ENCODE data around the gene DLG2.

The DLG2 gene

DNA sequence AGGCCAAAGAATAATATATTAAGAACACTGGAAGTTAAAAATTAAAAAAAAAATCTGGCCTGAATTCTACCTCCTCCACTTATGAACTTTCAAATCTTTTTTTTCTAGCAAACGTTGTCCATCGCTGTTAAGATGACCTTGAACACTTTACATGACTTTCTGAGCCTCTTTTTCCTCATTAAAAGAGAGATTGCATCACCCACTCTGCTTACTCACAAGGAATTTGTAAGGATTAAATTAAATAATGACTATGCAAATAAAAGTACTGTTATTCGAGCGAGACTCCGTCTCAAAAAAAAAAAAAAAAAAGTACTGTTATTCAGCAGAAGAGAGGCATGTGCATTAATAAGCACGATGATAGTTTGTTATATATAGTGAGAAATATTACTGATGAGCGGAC, 2055.8 kb downstream of the DLG2 start:
- DNase-seq: peak; percentile 38

DNA sequence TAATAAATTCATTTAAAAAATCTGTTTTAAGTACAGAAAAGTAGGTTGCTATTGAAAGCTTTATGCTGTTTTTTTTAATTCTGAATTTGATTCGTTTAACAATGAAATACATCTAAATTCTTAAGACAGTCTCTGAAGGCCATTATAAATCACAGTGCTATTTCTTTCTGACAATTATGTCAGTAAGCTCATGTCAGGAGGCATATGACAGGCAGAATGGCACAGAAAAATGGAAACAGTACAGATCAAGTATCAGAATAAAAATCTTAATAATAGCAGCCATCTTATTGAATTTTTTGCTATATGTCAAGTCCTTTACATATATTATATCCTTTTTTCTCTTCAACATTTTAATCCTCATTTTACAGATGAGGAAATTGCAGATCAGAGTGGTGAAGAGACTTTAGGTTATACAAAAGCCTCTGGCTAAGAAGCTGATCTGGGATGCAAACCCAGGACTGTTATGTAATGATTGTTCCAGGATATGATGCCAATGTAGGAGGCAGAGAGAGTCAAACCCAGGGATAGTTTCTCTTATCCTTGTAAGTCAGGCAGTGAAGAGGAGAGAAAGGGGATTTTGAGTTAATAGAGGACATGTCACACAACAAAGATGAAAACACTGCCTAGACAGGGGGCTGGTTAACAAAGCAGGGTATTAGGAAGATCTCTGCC, 2057.9 kb downstream of the DLG2 start:
- DNase-seq: no peak

DNA sequence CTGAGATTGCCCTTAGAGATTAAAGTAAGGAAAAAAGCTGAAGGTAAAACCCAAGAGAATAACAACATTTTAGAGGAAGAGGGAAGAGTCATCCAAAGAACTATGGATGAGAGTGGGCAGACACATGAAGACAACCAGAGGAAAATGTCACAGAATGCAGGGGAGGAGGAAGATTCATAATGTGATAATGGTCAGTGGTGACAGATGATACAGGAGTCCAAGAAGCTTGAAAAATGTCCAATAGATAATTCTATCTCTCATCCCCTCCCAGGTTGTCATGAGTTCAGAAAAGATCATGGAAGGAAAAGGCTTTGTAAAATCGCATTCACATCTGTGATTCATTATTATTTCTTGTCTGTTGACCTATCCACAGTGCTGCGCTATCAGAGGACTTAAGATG, 2058.6 kb downstream of the DLG2 start:
- no peak for DNase-seq

DNA sequence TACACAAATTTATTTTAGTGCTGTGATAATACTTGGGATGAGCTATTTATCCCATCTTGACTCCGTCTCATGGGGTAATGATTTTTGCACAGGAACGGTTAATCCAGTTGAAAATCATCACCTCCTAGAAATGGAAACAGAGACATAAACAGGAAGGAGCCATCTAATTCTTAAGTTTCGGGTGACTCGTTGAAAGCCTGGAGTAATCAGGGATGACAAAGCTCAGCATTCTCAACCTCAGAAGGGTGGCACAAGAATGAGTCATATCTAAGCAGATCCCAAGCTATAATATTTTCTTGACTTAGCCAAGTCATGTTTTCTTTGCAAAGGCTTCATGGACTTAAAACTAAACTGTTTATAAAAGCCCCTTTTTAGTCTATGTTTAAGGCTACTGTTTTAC, 2060.2 kb downstream of the DLG2 start:
- peak; percentile 39 for DNase-seq

DNA sequence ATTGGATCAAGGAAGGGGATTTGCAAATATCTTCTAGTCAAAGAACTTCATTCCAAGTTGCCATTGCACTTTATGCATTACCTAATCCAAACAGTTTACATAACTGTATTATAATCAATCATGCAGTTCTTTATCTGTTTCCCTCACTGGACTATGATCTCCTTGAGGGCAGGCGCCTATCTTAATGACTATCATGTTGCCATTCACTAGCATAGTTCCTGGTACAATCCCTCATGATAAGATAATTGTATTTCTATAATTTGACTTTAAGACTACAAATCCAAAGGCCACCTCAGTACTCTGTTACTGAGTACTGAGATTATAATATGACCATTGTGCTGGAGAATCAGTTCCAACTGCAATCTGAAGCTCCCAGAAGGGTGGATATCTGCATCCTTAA, 2062.3 kb downstream of the DLG2 start:
- no peak for DNase-seq

DNA sequence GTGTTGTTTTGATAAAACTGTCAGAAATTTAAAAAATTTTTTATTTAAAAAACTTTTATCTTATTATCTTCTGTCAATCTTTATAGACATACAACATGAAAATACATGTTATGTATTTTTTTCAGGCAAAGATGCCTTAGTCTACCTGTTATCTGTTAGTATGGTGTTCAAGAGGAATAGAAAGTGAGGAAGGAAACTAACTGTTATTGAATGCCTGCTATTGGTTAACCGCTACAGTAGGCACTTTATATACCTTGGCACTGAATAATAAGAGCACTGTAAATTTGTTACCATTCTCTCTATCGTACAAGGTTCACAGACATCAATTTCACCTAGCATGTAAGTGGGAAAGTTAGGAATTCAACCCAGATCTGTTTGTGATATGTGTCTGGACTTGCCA, 2068.9 kb downstream of the DLG2 start:
- DNase-seq: no peak

DNA sequence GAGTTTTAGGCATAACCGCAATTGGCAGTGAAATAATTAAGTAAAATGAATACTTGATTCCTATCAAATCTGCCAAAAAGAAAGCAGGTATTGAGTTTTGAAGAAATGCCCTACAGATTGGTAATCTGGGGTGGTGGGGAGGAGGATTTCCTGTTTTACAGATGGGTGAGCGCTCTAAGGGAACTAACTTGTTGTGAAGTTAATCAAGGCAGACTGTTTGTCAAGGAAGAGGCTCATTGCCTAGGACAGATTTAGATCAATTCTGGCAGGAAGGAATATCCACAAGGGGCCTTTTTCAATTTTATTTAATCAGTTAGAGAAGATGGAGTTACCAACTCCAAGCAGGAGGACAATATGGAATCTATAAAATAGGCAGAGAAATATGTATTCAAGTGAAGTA, 2069.5 kb downstream of the DLG2 start:
- no peak for DNase-seq

DNA sequence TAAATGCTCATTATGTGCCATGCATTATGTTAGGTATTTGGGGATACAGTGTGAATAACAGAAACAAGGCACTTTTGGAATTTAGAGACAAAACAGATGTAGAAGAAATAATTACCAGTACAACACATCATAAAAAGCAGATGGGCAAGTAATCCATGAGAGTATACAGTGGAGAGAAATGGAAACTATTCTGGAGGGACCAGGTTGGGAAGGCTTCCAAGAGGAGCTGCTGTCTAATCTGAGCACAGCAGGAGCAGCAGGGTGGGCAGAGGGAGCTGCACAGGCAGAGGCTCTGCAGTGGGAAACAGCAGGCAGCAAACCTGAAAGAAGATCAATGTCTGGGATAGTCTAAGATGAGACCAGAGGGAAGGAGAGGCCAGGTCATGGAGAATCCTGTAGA, 2072.3 kb downstream of the DLG2 start:
- peak; percentile 90 for DNase-seq

DNA sequence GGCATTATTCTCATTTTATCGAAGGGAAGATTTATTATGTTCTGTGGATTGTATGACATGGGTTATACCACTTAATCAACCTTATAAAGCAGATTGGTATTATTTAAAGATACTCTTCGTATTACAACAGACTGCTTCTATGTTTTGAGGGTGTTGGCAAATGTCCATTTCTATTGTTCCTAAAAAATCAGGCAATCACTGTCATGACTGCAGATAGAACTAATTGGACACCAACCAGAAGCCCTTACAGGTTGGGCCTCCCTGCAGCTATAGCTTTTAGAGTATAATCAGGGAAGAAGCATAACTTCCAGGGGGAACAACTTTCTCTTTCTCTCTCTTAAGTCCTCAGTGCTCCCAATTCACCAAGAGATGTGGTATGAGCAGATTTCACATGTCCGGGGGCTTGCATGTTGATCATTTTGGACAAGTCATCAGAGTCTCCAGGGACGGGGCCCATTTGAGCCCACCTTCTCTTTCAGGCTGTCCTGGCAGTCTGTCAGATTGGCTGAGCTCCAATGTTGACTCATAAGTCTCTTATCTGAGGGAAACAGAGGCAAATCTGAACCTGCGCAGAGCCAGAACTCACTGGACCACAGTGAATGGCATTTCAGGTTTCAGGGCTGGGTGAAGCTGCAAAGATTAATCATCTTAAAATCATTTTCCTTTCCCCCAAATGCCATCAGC, 2077.0 kb downstream of the DLG2 start:
- peak; percentile 52 for DNase-seq

DNA sequence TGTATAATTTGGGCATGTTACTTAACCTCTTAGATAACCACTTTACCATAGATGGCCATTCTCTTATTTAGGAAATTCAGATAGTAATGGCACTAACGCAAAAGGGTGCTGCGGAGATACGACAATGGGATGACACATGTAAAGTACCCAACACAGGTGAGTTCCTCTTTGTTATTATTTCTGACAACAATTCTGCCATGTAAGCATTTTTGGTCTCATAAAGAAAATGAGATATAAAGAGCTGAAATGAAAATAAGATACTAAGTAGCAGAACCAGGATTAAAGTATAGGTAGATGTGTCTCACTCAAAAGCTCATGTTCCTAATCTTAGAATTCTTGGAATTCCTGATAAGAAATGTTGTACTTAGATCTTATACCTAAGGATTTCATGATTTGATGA, 2080.8 kb downstream of the DLG2 start:
- DNase-seq: no peak

DNA sequence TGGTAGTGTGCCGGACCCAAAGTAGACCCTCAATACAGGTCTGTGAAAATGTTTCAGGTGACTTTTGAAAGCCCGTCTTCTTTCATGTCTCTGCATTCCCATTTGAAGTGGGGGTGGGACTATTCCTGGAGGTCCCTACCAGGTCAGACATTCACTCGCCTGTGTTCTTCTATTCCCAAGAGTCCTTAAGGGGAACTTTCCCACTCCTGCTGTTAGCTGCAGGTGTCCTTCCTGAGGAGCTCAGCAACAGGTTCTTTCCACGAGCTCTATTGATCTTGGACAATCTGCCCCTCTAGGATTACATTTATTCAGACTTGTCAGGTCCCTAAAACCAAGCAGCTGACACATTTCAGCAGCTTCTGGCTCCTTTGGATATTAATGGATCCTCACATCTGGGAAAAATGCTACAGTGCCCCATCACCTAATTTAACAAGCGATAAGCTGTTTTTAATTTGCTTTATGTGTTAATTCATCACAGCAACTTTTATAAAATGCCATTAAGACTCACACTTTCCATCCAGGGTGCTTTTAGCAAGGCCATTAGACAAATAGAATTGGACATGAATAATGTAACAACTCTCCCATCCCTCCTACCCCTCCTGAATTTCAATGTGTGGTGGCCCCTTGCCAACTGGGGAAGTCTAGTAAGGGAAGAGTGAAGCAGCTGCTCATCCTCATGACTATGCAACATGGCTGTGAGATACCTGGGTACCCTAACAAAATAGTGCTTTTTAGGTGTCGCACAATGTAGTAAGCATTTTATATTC, 2081.5 kb downstream of the DLG2 start:
- DNase-seq: peak; percentile 77

DNA sequence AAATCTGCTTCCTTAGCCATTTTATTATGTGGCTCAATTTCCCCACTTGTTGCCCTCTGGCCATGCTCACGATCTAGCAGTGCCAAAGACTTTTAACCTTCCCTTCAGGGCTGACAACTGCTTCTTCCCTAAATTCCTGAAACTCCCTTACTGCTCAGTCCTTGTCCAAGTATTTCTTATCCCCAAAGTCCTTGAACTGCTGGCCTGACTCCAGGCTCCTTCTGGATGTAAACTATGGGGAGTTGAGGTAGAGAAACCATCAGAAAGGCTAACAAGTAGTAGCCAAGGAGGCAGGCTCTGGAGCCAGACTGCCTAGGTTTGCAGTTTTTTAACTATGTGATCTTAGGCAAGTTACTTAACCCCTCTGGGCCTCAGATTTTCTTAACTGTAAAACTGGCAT, 2082.3 kb downstream of the DLG2 start:
- DNase-seq: no peak

DNA sequence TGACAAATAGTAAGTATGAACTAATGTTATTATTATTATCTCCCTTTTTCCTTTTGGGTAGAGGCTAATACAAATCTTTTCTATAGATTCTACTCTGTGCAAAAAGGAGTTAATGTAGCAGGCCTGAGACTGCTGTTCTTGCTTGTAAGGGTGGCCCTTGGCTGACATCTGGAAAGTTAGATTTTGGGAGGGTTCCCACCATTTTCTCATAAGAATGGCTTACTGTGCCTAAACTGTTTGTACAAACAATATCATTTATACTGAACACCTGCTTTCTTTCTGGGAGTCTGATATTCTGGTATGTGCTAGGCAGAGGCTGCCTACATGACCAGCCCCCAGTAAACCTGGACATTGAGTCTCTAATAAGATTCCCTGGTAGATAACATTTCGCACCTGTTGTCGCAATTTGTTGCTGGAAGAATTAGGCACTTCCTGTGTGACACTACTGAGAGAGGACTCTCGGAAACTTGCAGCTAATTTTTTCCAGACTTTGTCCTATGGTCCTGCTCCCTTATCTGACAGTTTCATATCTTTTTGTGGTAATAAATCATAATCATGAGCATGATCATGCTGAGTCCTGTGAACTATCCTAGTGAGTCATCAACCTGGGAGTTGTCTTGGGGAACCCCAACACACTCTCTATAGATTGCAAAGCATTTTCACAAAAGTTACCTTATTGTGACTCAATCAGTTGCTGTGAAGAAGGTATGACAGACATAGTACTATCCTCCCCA, 2083.3 kb downstream of the DLG2 start:
- DNase-seq: no peak

DNA sequence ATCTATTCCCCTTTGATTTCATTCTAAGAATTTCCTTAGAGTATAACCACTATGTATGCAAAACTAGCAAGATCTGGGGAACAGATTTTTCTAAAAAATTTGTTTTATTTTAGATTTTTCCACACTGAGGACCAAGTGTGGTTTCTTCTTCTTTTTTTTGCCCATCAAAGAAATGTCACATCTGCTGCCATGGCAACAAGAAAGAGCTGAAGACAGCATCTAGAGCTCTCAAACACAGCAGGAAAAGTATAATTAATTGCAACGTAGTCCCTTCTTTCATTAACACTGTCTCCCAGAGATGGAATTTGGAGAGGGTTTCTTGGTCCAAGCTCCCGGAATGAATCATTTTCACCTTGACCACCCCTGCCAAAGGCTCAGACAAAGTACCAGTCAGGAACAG, 2084.3 kb downstream of the DLG2 start:
- peak; percentile 37 for DNase-seq

DNA sequence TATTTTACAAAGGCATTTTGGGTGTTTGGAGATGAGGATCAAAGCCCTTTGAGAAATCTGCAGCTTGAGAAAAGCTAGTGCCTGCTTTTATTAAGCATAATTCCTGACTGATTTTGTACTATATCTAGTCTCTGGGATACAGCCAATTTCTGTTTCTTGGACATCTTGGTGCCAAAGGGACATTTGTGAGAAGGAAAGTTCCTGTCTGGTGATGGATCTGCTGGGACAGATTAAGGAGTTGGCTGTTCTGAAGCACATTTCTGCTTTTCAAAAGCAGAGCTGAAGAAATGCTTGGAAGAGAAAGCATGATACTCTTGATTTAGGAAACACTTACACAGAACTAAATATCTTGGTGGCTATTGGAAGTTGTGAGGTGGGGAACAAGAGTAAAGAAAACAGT, 2086.4 kb downstream of the DLG2 start:
- no peak for DNase-seq

DNA sequence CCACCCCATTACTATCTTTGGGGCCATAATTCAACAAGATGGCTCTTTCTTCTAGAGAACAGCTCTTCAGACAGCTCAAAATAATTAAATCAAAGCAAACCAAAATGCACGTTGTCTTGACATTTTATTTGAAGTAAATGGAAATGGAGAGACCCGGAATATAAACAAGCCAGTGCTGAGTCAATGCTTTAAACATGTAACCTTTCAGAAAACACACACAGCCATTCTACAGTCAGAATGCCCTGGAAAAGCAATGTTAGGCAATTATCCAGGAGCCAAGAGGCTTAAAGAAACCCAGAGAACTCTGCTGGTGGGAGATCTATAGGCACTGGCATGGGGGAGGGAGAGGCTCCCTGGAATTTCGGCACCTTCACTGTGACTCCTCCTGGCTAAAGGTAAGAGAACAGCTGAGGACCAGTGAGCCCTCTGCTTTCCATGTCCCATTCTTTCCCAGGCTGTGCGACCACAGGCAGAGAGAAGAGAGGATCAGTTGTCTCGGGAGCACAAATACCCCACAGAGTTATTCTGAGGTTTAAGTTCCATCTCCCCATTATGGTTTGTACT, 2086.9 kb downstream of the DLG2 start:
- DNase-seq: no peak

DNA sequence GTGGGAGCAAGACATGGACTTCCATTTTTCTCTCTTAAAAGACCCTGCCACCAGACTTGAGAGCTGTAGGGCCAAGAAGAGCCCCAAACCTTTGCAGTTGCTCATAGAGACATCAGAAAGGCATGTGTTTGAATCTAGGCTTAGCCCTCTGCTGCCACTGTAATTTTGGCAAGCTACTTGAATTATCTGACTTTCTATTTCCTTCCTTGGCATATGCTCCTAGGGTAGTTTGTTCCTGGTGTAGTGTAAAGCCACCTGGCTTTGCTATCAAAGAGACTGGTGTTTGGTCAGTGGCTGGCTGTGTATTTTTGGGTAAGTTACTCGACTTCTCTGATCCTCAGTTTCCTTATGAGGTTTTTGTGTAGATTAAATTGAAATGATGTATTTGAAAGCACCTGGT, 2088.9 kb downstream of the DLG2 start:
- DNase-seq: no peak

DNA sequence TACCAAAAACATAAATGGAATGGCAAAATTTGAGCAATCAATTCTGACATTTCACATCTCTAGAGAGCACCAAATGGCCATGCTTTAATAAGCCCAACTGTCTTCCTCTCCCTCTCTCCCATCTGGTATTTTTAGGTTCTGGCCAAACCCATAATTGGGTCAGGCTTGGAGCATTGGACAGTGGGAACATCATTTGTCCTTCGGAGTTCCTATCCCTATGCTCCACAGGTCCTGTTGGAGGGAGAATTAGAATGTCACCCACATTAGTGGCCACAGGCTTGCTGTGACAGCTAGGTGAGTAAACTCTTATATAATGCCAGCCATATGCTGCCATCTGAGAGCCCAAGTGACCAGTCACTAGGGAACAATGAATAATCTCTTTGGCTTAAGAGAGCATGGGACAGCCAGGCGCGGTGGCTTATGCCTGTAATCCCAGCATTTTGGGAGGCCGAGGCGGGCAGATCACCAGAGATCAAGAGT, 2090.0 kb downstream of the DLG2 start:
- no peak for DNase-seq

DNA sequence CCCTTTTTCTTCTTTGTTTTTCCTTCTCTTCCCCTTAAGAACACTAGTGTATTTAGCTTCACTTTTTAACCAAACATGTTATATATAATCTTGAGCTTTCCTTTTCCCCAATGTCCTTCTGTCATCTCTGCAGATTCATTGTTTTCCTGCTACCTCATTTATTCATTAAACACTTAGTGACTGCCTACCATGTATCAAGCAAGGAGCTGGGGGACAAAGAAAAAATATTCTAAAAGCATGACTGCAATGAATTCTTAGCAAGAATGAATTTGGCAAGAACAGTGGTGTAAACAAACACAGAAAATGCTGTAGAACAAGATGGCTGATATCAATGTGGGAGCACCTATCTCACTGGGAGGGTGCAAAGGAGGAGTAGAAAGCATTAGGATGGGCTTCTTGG, 2094.0 kb downstream of the DLG2 start:
- no peak for DNase-seq

DNA sequence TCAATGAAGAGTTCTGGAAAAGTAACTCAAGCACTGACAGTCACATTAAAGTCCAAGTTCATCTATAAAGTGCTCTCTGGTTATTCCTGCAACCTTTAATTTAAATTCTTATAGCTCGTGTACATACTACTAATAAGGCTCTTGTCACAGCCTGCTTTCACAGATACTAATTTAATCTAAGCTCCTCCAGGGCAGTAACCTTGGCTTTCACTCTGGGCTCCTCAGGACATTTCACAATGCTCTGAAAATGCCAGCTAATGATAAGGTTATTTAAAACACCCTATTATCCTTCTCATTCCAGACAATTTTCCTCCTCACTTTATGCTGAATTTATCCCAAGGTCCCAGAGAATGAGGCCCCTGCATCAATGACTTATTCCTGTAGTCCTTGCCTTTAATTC, 2098.3 kb downstream of the DLG2 start:
- DNase-seq: peak; percentile 80

DNA sequence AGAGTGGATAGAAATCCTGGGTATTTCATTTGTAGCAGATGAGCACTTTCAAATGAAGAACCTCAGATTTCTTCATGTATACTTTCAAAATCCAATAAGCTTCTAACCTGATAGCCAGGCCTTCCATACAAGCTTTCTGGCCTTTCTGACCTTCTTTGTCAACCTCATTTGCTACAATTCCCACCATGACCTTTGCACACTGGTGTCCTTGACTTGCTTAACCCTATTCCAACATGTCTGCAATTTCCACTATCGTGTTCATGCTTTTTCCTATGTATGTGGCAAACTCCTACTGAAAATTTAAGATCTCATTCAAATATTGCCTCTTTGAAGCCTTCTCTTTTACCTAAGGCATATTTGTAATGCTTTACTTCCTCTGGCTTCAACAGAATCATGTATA, 2098.9 kb downstream of the DLG2 start:
- no peak for DNase-seq

DNA sequence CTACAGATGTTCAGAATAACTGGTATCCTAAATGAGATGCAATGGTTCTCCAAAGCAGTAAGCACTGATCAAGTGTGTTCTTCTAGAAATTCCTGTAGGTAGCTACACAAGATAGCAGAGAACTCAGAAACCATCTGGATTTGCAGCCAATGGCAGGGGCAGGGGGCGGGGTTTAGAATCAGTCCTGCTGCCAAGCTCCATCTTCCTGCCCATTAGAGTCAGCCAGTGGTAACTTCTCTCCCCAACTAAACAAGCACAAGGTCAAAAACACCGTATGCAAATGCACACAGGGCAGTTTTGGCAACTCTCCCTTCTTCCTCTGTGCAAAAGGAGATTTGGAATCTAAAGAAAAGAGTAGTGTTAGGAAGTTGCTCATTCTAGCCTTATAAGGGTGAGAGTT, 2103.5 kb downstream of the DLG2 start:
- peak; percentile 87 for DNase-seq

DNA sequence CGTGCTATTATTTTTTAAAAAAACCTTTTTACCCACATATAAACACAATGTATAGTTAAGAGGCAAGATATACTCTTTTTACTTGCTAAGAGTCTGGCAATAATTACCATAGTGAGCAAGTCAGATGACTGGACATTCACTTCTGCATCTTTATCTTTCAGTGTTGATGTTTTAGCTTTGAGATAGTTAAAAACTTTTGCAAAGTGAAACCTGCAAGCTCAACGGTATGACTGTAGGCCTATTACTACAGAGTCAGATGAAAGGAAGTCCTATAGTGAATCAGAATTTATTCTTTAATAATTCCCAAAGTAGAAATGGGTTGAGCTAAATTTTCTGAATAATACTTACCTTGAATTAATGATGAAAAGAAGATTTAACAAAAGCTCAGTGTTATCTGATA, 2104.2 kb downstream of the DLG2 start:
- DNase-seq: no peak
